Activated CD4-positive, CD25-positive, alpha-beta regulatory T cell (primary cell): ENCODE data around the gene DGUOK.
A peak's percentile ranks its signal among the peaks of the same experiment; 100 is the strongest.

Experiments used
- DNase-seq, 4 experiments: peaks; one replicate each; lab custom pipeline; 2025; lab: John Stamatoyannopoulos, UW

Gene DGUOK

GRCh38 chr2:73998451-73998850 is 71.8 kb downstream of the DGUOK start:
- DNase-seq: no peak

DNA sequence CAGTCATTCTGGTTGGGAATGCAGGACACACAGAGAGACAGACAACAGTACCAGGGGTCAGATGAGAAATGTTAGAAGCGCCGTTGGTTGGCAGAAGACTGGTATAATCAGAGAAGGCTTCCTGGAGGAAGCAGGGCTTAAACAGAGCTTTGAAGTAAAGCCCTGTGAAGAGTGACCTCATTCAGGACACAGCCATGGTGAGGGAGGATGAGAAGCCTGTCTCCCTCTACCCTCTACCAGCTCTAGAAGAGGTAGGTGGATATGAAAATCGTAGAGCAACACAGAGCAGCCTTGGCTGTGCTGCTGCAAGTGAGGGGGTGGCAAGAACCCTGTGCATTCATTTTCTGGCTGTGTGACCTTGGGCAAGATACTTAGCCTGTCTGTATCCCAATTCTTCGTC is 72.3 kb downstream of the DGUOK start:
- no peak for DNase-seq

- DNase-seq: no peak
These were observed 73.4 kb downstream of the DGUOK start for GRCh38 chr2:73999881-74000597.

GRCh38 chr2:74000666-74001065 is 74.0 kb downstream of the DGUOK start:
- no peak for DNase-seq

DNA sequence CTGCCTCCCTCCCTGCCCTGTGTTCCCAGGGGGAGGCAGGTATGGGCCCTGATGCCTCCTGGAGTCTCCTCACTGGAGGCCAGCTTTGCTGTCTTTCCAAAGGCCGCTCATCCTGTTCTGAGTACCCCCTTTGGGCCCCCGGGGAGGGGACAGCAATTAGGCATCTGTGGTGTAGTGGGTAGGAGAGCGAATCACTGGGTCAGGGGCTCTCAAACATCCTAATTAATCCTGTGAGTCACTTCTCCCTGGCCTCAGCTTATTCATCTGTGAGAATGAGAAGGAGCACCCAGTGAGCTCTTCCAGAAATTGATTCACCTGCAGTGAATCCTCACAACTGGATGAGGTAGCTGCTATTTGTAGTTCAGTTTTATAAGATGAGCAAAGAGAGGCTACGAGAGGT is 74.4 kb downstream of the DGUOK start:
- DNase-seq: no peak

- DNase-seq: no peak
These were observed 75.3 kb downstream of the DGUOK start for GRCh38 chr2:74001781-74002504.

DNA sequence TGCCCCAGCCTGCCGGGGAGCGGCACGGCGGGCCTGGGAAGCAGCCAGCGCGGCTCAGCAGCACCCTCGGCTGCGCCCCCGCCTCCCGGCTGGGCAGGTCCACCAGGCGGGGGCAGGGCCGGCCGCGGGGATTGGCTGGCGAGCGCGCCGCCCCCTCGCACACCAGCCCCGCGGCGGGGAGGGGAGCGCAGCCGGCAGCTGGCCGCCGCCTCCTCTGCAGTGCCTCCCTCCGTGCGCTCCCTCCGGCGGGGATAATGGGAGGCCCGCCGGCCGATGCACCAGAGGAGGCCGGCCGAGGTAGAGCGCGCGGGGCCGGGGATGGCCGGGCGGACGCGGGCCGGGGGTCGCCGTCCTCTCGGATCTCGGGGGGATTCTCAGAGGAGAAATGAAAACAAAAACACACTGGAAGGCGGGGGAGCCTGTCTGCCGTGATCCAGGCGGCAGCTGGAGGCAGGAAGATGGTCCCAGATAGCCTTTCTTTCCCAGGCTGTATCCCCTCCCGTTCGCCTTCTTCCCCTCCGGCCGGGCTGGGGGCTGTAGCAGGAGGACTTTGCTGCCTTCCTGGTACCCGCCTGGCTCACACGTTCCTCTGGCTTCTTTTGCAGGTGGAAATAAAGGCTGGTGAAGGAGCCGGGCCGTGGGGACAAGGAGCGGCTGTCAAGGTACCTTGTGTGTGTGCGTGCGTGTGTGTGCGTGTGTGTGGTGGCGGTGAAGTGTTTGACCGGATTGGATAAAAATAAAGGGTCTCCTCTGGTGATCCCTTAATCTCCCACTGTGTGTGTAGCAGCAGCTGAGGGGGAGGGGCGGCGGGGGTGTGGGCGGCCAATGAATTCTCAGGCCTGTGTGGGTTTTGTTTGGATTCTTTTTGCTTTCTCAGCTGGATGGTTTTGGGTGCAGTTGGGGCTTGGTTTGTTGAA is 76.1 kb downstream of the DGUOK start:
- DNase-seq: peak; percentile 41 to 71 (median 55)

GRCh38 chr2:74003494-74004211 is 77.0 kb downstream of the DGUOK start:
- DNase-seq: no peak

GRCh38 chr2:74004212-74005182 is 77.8 kb downstream of the DGUOK start:
- DNase-seq: no peak

DNA sequence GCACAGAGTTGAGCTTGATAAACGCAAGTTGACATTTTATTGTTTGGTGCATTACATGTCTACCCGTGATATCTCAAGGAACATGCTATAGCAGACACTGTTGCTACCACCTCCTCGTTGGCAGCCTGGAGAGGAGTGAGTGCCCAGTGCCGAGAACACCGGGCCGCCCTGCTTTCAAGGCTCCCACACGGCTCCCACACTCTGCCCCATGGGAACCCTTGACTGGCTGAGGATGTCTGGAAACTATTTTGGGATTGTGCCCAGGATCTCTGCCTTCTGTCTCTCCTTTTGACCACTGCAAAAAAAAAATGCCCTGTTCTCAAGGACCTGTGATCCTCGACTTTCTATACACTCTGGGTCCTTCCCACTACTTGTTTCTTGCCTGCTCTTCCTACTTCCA is 79.1 kb downstream of the DGUOK start:
- DNase-seq: no peak

DNA sequence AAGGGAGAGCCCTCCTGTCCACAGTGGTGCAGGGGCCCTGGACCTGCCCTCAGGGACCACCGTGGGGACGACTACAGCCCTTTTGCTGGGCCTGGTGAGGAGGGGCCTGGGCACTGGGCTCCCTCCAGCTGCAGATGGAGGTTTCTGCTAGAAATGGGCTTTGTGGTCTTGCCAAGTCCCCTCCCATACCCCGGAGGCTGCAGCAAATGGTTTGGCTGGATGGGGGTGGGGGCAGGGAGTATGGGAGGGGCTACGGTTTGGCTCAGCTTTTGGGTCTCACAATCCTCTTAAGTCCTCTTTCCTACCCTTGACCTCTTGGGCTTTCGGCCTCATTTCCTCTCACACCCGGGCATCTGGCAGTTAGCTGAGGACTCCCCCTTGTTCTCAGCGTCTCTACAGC is 79.8 kb downstream of the DGUOK start:
- no peak for DNase-seq

GRCh38 chr2:74007121-74007520 is 80.4 kb downstream of the DGUOK start:
- no peak for DNase-seq

GRCh38 chr2:74007711-74008110 is 81.0 kb downstream of the DGUOK start:
- DNase-seq: no peak
